HG03469 (cell line): ENCODE results near the gene PPP2R2C.

Experiments
- ATAC-seq: cut with Tn5 transposase; IDR thresholded peaks from one replicate; pipeline ENCODE4 v1.9.1; 2021; ENCODE audit warnings: mild to moderate bottlenecking, moderate library complexity, moderate number of reproducible peaks; ENCODE audit not compliant: unreplicated experiment

PPP2R2C gene

GRCh38 chr4:6404611-6405396 is 67.6 kb downstream of the PPP2R2C start:
- ATAC-seq, result no peak

GRCh38 chr4:6403400-6403685 is 69.1 kb downstream of the PPP2R2C start:
- no peak for ATAC-seq

GRCh38 chr4:6402566-6403399 is 69.6 kb downstream of the PPP2R2C start:
- no peak for ATAC-seq

GRCh38 chr4:6401797-6402196 is 70.6 kb downstream of the PPP2R2C start:
- no peak for ATAC-seq

GRCh38 chr4:6396696-6397236 is 75.6 kb downstream of the PPP2R2C start:
- no peak for ATAC-seq

GRCh38 chr4:6395466-6396228 is 76.8 kb downstream of the PPP2R2C start:
- no peak for ATAC-seq

GRCh38 chr4:6394671-6395081 is 77.7 kb downstream of the PPP2R2C start:
- no peak for ATAC-seq

- no peak for ATAC-seq
These were observed 78.6 kb downstream of the PPP2R2C start for GRCh38 chr4:6393544-6394475.

- ATAC-seq, result no peak
These were observed 79.3 kb downstream of the PPP2R2C start for GRCh38 chr4:6393066-6393465.

- ATAC-seq, result no peak
These were observed 80.0 kb downstream of the PPP2R2C start for GRCh38 chr4:6392407-6392806.

- no peak for ATAC-seq
These were observed 80.6 kb downstream of the PPP2R2C start for GRCh38 chr4:6391852-6392188.

- ATAC-seq, result no peak
These were observed 81.1 kb downstream of the PPP2R2C start for GRCh38 chr4:6391186-6391851.

GRCh38 chr4:6390356-6390755 is 82.1 kb downstream of the PPP2R2C start:
- no peak for ATAC-seq

GRCh38 chr4:6389142-6389825 is 83.1 kb downstream of the PPP2R2C start:
- no peak for ATAC-seq

- ATAC-seq, result no peak
These were observed 83.7 kb downstream of the PPP2R2C start for GRCh38 chr4:6388713-6389112.

- ATAC-seq, result no peak
These were observed 84.5 kb downstream of the PPP2R2C start for GRCh38 chr4:6387946-6388345.

GRCh38 chr4:6386091-6386490 is 86.3 kb downstream of the PPP2R2C start:
- ATAC-seq, result no peak

- no peak for ATAC-seq
These were observed 87.1 kb downstream of the PPP2R2C start for GRCh38 chr4:6385288-6385687.

- ATAC-seq, result no peak
These were observed 87.9 kb downstream of the PPP2R2C start for GRCh38 chr4:6384541-6384940.
